Embryonic facial prominence (tissue), 1 donor: Measurements from ENCODE around the gene TBCB.
"Not testable (repeated sequence)": the region's sequence is repeated elsewhere in the genome, so short reads cannot be mapped to it uniquely, and the experiment has no call there.

Experiments
- DNase-seq: peaks from one replicate; pipeline ENCODE4 v3.0.0-alpha.2; 2016; ENCODE audit errors: extremely low spot score

Gene TBCB

DNA sequence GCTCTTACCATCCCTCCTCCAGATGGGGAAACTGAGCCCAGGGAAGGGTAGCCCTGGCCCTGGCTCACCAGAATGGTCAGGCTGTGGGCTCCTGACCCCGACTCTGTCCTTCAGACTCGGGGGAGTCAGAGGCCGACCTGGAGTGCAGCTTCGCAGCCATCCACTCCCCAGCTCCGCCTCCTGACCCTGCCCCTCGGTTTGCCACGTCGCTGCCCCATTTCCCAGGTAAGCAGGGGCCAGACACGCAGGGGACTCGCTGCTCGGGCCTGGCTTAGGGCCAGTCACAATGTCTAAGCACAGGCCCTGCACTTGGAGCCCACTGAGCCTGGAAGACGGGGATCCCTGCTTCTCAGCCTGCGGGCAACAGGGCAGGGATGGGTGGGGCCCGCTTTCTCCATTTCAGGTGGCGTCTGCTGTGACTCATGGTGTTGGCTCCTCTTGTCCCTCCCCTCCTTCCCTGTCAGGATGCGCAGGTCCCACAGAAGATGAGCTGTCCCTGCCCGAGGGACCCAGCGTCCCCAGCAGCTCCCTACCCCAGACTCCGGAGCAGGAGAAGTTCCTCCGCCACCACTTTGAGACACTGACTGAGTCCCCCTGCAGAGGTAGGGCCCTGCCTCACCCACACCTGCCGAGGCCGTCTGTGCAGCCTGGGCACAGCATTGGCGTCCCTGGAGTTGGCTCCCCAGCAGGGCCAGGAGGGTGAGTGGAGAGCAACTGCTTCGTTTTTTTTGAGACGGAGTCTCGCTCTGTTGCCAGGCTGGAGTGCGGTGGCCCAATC lies 13.5 kb upstream of the TBCB start:
- DNase-seq: no peak

- no peak for DNase-seq
Observed at GRCh38 chr19:36103040-36103626, 12.1 kb upstream of the TBCB start.

GRCh38 chr19:36103842-36104552 lies 11.3 kb upstream of the TBCB start:
- no peak for DNase-seq

- no peak for DNase-seq
Observed at GRCh38 chr19:36106441-36106840, 8.8 kb upstream of the TBCB start.

DNA sequence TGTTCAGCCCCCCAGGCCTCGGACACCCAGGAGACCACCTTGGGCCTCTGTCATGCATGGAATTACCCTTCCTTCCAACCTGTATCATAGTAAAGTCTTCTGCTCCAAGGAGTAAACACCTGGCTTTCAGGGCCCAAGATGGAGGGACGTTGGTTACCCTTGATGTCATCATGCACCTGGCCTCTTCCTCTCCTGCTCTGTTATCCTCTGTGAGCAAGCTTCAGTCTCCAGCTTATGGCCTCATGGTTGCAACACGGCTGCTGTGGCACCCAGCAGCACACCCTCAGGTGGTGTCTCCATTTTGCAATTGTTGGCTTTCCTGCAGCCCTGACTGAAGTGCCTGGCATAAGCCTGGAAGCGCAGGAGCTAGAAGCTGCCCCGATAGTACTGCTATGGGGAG lies 8.3 kb upstream of the TBCB start:
- no peak for DNase-seq

DNA sequence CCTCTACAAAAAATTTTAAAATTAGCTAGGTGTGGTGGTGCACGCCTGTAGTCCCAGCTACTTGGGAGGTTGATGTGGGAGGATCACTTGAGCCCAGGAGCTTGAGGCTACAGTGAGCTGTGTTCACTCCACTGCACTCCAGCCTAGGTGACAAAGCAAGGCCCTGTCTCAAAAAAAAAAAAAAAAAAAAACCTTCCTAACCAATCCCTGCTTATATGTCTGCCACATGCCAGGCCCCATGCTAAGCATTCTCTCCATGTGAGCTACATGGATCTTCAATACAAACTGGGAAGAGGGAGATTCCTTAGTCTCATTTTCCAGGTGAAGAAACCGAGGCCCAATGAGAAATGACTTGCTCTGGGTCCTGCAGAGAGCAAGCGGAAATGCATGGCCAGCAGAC lies 6.6 kb upstream of the TBCB start:
- no peak for DNase-seq

DNA sequence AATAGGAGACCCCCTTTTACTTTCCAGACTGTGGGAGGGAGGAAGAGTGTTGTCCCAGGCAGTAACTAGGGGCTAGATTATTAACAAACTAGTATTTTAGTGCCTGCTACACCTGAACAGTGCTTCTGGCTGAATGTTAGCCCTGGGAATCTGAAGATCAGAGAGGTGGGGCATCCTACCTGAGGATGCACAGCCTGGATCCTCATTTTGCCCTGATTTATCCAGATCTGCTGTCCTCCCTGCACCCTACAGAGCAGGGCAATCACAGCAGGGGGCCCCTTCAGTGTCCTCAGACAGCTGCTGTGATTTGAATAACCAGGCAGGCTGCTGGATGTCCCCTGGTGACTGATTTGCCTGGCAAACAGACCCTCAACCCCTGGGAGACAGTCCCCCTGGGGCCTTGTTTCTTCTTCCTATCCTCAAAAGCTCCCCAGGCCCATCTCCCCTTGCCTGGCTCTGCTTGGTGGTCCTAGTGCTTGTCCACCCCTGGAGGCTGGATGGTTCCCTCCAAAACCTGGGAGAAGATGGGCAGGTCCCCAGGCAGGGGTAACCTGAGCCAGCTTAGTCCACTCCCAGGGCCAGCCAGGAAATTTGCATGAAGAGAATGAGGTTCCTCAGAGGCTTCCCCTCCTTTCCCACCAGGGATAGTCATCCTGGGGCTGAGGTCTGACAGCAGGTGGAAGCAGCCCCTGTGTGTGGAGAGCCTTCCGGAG lies 4.6 kb upstream of the TBCB start, which contains the start of gene OVOL3:
OVOL3 (plus strand) TSS at position 657 of the 713 bp plus-strand sequence. CDS start 60 bp downstream, outside the sequence.
- DNase-seq: no peak

DNA sequence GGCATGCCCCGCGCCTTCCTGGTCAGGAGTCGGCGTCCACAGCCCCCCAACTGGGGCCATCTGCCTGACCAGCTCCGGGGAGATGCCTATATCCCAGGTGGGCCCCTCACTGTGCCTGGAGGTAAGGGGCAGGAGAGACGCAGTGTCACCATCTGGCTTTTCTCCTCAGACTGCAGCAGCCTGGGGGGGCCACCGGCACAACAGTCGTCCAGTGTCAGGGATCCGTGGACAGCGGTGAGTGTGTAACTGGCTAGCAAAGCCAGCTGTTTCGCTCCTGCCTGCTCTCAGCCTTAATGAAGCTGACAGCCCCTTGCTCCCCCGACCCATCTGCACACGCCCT lies 4.1 kb upstream of the TBCB start:
- no peak for DNase-seq

GRCh38 chr19:36112678-36113077 lies 2.6 kb upstream of the TBCB start:
- DNase-seq: no peak

DNA sequence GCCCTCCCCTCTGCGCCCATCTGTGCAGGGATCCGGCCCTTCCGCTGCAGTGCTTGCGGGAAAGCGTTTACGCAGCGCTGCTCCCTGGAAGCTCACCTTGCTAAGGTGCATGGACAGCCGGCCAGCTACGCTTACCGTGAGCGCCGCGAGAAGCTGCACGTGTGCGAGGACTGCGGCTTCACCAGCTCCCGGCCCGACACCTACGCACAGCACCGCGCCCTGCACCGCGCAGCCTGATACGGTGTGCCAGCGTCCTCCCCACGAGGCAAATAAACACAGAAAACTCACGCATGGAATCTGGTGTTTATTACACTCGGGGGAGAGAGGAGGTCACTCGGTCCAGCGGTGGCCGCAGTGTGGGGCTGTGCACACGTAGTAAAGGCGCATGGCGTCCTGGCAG lies 1.8 kb upstream of the TBCB start:
- DNase-seq: no peak

GRCh38 chr19:36113894-36114720 lies 1.2 kb upstream of the TBCB start:
- DNase-seq: no peak

DNA sequence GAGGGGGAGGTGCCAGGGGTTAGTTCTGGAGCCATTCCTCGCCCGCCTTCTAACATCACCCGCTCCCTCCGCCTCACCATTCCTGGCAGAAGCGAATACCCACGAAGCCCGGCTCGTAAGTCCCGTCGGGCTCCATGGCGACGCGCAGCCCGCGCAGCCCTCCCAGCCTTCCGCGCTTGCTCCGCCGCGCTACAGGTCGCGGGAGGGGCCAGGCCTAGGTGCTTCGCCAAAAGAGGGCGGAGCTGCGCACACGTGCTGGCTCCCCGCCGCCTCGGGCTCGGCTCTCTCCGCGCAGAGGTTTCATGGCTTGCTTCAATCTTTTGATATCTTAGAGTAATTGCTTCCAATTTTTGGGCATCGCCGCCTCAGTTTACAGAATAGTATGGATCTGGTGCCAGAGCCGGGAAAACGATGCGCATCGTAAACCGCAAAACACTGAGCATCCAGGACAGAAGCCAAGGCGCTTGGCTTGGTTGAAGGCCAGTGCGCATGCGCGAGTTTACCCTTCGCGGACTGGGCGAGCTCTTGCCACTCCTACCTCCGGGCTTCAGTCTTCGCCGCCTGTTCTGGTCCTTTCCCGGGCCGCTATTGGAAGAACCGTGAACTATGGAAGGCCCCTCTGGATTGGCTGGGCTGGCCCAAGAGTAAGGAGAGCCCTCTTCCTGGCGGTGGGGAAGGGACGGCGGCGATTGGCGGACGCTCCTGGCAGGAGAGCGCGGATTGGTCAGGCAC lies 381 bp upstream of the TBCB start, which contains the start of gene POLR2I:
POLR2I (minus strand) TSS at position 155 of the 732 bp plus-strand sequence; CDS start at position 136, 19 bp downstream.
- DNase-seq: peak; percentile 99

DNA sequence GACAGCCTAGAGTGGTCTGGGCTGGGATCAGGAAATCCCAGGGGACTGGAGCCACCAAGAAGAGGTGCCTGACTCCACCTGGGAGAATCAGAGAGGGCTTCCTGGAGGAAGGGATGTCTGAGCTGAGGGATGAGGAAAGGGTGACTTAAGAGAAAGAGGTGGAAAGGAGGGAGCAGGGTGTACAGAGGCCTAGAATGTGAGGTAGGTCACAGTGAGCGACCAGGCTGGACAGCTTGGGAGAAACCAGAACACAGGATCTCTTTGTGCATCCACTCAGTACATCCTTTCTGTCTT lies 1.0 kb downstream of the TBCB start:
- no peak for DNase-seq

GRCh38 chr19:36120092-36120983 lies 5.1 kb downstream of the TBCB start:
- DNase-seq: no peak

- DNase-seq: no peak
Observed at GRCh38 chr19:36120984-36121358, 5.7 kb downstream of the TBCB start.

GRCh38 chr19:36121486-36122124 lies 6.3 kb downstream of the TBCB start:
- DNase-seq: no peak

DNA sequence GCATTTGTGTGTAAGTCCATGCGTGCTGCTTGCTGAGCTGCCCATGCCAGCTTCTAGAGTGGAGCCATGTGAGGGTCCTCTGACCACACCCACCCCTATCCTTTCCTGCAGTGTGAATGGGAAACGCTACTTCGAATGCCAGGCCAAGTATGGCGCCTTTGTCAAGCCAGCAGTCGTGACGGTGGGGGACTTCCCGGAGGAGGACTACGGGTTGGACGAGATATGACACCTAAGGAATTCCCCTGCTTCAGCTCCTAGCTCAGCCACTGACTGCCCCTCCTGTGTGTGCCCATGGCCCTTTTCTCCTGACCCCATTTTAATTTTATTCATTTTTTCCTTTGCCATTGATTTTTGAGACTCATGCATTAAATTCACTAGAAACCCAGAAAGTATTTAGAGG lies 10.3 kb downstream of the TBCB start:
- no peak for DNase-seq

GRCh38 chr19:36128392-36128736 lies 13.1 kb downstream of the TBCB start:
- DNase-seq: no peak

- DNase-seq: not testable (repeated sequence)
Observed at GRCh38 chr19:36131221-36131620, 16.0 kb downstream of the TBCB start.
